Thymus (tissue), 11 donors: ENCODE results near the gene GRK5. TPM values are rescaled to one million over a fixed set of nuclear protein-coding genes. Genes with fewer than 3 reads are reported as not detected.
"Not testable (repeated sequence)": the region's sequence is repeated elsewhere in the genome, so short reads cannot be mapped to it uniquely, and the experiment has no call there.

Experiments used
- DNase-seq, 9 donors: peaks; one replicate each; pipeline ENCODE4 v3.0.0-alpha.2; 2013; ENCODE audit warnings: low spot score in 9 of 9, low read depth in 6 of 9, missing footprints in 1 of 9
- H3K27ac ChIP-seq, 2 donors: one replicate each; pipeline ENCODE4 v1.5.1; 2013; ENCODE audit warnings: control low read depth in 1 of 2, low read depth in 1 of 2, low read length in 1 of 2, mild to moderate bottlenecking in 1 of 2, moderate library complexity in 1 of 2
- H3K27me3 ChIP-seq, 2 donors: one replicate each; pipeline ENCODE4 v1.5.1; 2013; ENCODE audit warnings: low read length in 1 of 2; ENCODE audit not compliant: control insufficient read depth in 2 of 2, insufficient read depth in 1 of 2
- H3K36me3 ChIP-seq, 2 donors: one replicate each; pipeline ENCODE4 v1.5.1; 2013; ENCODE audit warnings: low read length in 1 of 2, mild to moderate bottlenecking in 1 of 2, moderate library complexity in 1 of 2; ENCODE audit not compliant: control insufficient read depth in 2 of 2, insufficient read depth in 2 of 2
- H3K4me1 ChIP-seq, 2 donors: one replicate each; pipeline ENCODE4 v1.5.1; 2013; ENCODE audit warnings: low read length in 2 of 2; ENCODE audit not compliant: control insufficient read depth in 2 of 2, insufficient read depth in 2 of 2
- H3K4me3 ChIP-seq, 2 donors: one replicate each; pipeline ENCODE4 v1.5.1; 2013; ENCODE audit warnings: low read length in 2 of 2, control low read depth in 1 of 2, mild to moderate bottlenecking in 1 of 2
- H3K9me3 ChIP-seq, 2 donors: one replicate each; pipeline ENCODE4 v1.5.1; 2013; ENCODE audit warnings: low read length in 1 of 2, mild to moderate bottlenecking in 1 of 2; ENCODE audit not compliant: control insufficient read depth in 2 of 2, insufficient read depth in 1 of 2
- WGBS: extraction: QIAGEN DNeasy Blood & Tissue Kit; methylation state at CpG from one replicate; pipeline ENCODE4 v1.1.7; 2013; 5-methylcytosine and 5-hydroxymethylcytosine counted together
- polyA plus RNA-seq: library from polyadenylated mRNA; stranded (reverse); fragments of 200-250 nt; gene quantifications from one replicate; pipeline ENCODE4 v1.2.3, GENCODE V29; 2013
- total RNA-seq: library from RNA; stranded (reverse); fragments of 120-200 nt; gene quantifications from one replicate; pipeline ENCODE4 v1.2.4, GENCODE V29; 2013
- donor health status: healthy.

GRK5 gene
- total and polyA plus RNA-seq, 2 donors = 14.4 to 18.5 TPM

GRCh38 chr10:119167041-119167440, 40.3 kb upstream of the GRK5 start:
- Histone ChIP-seq H3K27ac (no peak overlapping the region), H3K4me3 (no peak overlapping the region), H3K9me3 (no peaks in the 10 kb centered on the region), H3K36me3 (peaks cover 33 to 49% of the 10 kb centered on the region in 2 donors), H3K27me3 (no peaks in the 10 kb centered on the region), H3K4me1 (peaks cover 4 to 20% of the 10 kb centered on the region in 2 donors)
- no peak for DNase-seq
- 86% methylated on average over 8 of the region's 8 CpGs for WGBS

- Histone ChIP-seq H3K27me3 (no peaks in the 10 kb centered on the region), H3K4me3 (no peak overlapping the region), H3K4me1 (peaks cover 6 to 20% of the 10 kb centered on the region in 2 donors), H3K36me3 (peaks cover 49 to 66% of the 10 kb centered on the region in 2 donors), H3K9me3 (no peaks in the 10 kb centered on the region), H3K27ac (no peak overlapping the region)
- 94% methylated on average over 2 of the region's 2 CpGs for WGBS
- no peak for DNase-seq
These were observed 33.3 kb upstream of the GRK5 start for GRCh38 chr10:119174109-119174508.

GRCh38 chr10:119176166-119176565, 31.2 kb upstream of the GRK5 start:
- Histone ChIP-seq H3K4me3 (no peak overlapping the region), H3K9me3 (no peaks in the 10 kb centered on the region), H3K36me3 (peaks cover 28 to 49% of the 10 kb centered on the region in 2 donors), H3K4me1 (peaks cover 6 to 26% of the 10 kb centered on the region in 2 donors), H3K27ac (no peak overlapping the region), H3K27me3 (no peaks in the 10 kb centered on the region)
- DNase-seq = no peak
- WGBS = 96% methylated on average over 6 of the region's 6 CpGs

GRCh38 chr10:119177708-119178371, 29.5 kb upstream of the GRK5 start:
- peaks cover 11 to 33% of the 10 kb centered on the region in 2 donors for H3K36me3 ChIP-seq
- H3K4me3 ChIP-seq = peak overlapping the region; percentile 72 to 99
- H3K9me3 ChIP-seq = no peaks in the 10 kb centered on the region
- DNase-seq = no peak
- H3K4me1 ChIP-seq = peaks cover 6 to 26% of the 10 kb centered on the region in 2 donors
- WGBS = 30% methylated on average over 21 of the region's 21 CpGs
- peak overlapping the region; percentile 94 to 95 for H3K27ac ChIP-seq
- H3K27me3 ChIP-seq = no peaks in the 10 kb centered on the region

GRCh38 chr10:119178372-119179119, 28.8 kb upstream of the GRK5 start, which contains the start of gene PRDX3:
TSS of gene PRDX3 (minus strand) at chr10:119178812. CDS start at chr10:119178790, 22 bp downstream.
- DNase-seq = peak; percentile 74 to 94 (median 87)
- under 1% methylated on average over 45 of the region's 45 CpGs for WGBS
- H3K27me3 ChIP-seq = no peaks in the 10 kb centered on the region
- peak within 1 kb of the TSS; percentile 94 to 95 for H3K27ac ChIP-seq
- H3K36me3 ChIP-seq = peaks cover 9 to 28% of the 10 kb centered on the region in 2 donors
- no peaks in the 10 kb centered on the region for H3K9me3 ChIP-seq
- H3K4me1 ChIP-seq = peaks cover 6 to 26% of the 10 kb centered on the region in 2 donors
- H3K4me3 ChIP-seq = peak within 1 kb of the TSS; percentile 72 to 99

GRCh38 chr10:119180850-119181400, 26.4 kb upstream of the GRK5 start:
- WGBS = 97% methylated on average over 7 of the region's 7 CpGs
- not testable (repeated sequence) for DNase-seq, H3K9me3 ChIP-seq

GRCh38 chr10:119183664-119184412, 23.5 kb upstream of the GRK5 start:
- WGBS = 95% methylated on average over 9 of the region's 9 CpGs
- no peaks in the 10 kb centered on the region for H3K36me3 ChIP-seq
- H3K27me3 ChIP-seq = no peaks in the 10 kb centered on the region
- no peak overlapping the region for H3K4me3 ChIP-seq
- H3K27ac ChIP-seq = no peak overlapping the region
- no peak for DNase-seq
- H3K4me1 ChIP-seq = peaks cover 0 to 8% of the 10 kb centered on the region in 2 donors
- no peaks in the 10 kb centered on the region for H3K9me3 ChIP-seq

More at GRCh38 chr10:119180850-119181400, 26.4 kb upstream of the GRK5 start:
- Histone ChIP-seq H3K4me1 (peaks cover 6 to 26% of the 10 kb centered on the region in 2 donors), H3K36me3 (peaks cover 5 to 13% of the 10 kb centered on the region in 2 donors)
- H3K27me3 ChIP-seq, H3K4me3 ChIP-seq, H3K27ac ChIP-seq: not testable (repeated sequence)

- Histone ChIP-seq H3K4me3 (no peak overlapping the region), H3K27ac (no peak overlapping the region), H3K36me3 (no peaks in the 10 kb centered on the region), H3K27me3 (no peaks in the 10 kb centered on the region), H3K4me1 (peaks cover 0 to 11% of the 10 kb centered on the region in 2 donors), H3K9me3 (no peaks in the 10 kb centered on the region)
- DNase-seq = peak in 1 of 9 donors; percentile 38
- 29% methylated on average over 3 of the region's 3 CpGs for WGBS
These were observed 17.5 kb upstream of the GRK5 start for GRCh38 chr10:119189811-119190282.
